ENCODE results near the gene RAC3. TPM values are rescaled to one million over a fixed set of nuclear protein-coding genes. Genes with fewer than 3 reads are reported as not detected.

RAC3 gene
- total and polyA plus RNA-seq, 9 of the 15 experiments (the other 6 are each of a cell fraction or from before 2014, with no cell fraction given) = 0.23 to 292 (median 118) TPM

DNA sequence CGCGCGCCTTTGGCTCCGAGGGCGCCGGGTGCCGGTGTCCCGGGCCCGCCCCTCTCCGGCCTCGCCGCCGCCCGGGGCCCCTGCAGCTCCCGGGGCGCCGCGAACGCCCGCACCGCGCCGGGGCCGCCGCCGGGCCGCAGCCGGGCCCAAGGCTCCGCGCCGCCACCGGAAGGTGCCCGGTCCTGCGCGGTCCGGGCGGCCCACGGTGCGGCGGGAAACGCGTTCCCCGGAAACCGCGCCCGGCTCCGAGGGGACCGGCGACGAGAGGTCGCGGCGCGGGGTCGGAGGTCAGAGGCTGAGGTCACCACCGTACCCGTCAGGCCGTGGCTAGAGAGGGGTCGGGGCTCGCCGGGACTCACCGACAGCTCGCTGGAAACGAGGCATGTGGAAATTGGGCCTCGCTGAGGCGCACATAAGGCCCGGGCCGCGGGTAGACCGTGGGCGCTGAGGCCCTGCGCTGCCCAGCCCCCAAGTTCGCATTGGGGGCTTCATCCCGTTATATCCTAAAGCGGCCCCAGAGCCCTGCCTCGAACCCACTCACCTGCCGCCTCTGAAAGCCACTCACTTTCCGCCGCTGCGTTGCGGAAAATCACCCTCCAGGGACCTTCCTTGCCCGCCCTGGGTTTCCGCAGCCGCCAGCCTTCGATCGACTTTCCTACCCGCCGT lies 34.3 kb downstream of the RAC3 start, which contains the start of gene DUS1L (continued):
- TF ChIP-seq, protein P1, sequence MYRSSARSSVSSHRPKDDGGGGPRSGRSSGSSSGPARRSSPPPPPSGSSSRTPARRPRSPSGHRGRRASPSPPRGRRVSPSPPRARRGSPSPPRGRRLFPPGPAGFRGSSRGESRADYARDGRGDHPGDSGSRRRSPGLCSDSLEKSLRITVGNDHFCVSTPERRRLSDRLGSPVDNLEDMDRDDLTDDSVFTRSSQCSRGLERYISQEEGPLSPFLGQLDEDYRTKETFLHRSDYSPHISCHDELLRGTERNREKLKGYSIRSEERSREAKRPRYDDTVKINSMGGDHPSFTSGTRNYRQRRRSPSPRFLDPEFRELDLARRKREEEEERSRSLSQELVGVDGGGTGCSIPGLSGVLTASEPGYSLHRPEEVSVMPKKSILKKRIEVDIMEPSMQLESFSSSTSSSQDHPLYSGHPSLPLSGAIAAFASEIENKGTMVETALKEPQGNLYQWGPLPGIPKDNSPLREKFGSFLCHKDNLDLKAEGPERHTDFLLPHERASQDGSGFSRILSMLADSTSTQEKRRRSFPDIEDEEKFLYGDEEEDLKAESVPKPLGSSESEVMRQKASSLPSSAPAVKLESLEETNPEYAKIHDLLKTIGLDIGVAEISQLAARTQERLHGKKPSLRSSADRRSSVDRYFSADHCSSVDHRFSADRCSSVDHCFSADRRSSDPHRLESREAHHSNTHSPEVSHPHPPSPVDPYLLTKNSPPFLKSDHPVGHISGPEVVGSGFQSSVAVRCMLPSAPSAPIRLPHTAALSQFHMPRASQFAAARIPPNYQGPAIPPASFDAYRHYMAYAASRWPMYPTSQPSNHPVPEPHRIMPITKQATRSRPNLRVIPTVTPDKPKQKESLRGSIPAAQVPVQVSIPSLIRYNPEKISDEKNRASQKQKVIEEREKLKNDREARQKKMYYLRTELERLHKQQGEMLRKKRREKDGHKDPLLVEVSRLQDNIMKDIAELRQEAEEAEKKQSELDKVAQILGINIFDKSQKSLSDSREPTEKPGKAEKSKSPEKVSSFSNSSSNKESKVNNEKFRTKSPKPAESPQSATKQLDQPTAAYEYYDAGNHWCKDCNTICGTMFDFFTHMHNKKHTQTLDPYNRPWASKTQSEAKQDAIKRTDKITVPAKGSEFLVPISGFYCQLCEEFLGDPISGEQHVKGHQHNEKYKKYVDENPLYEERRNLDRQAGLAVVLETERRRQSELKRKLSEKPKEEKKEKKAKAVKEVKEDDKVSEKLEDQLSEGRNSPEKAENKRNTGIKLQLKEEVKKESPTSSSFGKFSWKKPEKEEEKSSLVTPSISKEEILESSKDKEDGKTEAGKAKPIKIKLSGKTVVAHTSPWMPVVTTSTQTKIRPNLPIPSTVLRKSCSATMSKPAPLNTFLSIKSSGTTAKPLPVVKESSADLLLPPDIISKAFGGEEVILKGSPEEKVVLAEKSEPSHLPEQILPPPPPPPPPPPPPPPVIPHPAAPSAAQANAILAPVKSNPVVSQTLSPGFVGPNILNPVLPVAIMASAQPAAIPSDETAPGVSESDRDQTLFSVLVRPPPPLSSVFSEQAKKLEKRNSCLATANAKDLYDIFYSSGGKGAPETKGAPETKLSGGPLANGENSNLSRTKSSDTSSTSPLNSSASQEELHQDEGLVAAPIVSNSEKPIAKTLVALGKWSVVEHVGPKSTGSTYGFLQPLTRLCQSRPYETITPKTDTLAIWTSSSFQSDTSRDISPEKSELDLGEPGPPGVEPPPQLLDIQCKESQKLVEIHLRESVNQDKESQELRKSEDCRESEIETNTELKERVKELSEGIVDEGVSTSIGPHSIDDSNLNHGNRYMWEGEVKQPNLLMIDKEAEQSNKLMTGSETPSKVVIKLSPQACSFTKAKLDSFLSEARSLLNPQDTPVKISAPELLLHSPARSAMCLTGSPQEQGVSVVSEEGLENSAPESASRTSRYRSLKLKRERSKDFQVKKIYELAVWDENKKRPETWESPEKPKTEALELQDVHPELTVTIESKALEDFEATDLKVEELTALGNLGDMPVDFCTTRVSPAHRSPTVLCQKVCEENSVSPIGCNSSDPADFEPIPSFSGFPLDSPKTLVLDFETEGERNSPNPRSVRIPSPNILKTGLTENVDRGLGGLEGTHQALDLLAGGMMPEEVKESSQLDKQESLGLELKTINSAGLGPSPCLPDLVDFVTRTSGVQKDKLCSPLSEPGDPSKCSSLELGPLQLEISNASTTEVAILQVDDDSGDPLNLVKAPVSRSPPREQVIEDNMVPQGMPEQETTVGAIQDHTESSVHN (IDR thresholded peaks at IDR 0.05; ENCODE audit: borderline replicate concordance in 1 of 2, low read depth in 1 of 2) = no peak
- TF ChIP-seq ARHGAP35 (IDR thresholded peaks at IDR 0.05; ENCODE audit: partially characterized antibody) = no peak
- no peak for TF ChIP-seq KLF1 (tag; IDR thresholded peaks at IDR 0.05)
- TF ChIP-seq, protein P2, sequence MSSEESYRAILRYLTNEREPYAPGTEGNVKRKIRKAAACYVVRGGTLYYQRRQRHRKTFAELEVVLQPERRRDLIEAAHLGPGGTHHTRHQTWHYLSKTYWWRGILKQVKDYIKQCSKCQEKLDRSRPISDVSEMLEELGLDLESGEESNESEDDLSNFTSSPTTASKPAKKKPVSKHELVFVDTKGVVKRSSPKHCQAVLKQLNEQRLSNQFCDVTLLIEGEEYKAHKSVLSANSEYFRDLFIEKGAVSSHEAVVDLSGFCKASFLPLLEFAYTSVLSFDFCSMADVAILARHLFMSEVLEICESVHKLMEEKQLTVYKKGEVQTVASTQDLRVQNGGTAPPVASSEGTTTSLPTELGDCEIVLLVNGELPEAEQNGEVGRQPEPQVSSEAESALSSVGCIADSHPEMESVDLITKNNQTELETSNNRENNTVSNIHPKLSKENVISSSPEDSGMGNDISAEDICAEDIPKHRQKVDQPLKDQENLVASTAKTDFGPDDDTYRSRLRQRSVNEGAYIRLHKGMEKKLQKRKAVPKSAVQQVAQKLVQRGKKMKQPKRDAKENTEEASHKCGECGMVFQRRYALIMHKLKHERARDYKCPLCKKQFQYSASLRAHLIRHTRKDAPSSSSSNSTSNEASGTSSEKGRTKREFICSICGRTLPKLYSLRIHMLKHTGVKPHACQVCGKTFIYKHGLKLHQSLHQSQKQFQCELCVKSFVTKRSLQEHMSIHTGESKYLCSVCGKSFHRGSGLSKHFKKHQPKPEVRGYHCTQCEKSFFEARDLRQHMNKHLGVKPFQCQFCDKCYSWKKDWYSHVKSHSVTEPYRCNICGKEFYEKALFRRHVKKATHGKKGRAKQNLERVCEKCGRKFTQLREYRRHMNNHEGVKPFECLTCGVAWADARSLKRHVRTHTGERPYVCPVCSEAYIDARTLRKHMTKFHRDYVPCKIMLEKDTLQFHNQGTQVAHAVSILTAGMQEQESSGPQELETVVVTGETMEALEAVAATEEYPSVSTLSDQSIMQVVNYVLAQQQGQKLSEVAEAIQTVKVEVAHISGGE (CRISPR knock-in tag; IDR thresholded peaks at IDR 0.05) = peak; percentile 99 to 100 (median 99)
- peak; percentile 89 for TF ChIP-seq C11orf30 (IDR thresholded peaks at IDR 0.05; ENCODE audit: low read depth)
- no peak for TF ChIP-seq ZNF146 (CRISPR knock-in tag; IDR thresholded peaks at IDR 0.05; ENCODE audit: unreplicated experiment)
- peak; percentile 86 for TF ChIP-seq ATF7 (IDR thresholded peaks at IDR 0.05)
- no peak for TF ChIP-seq BRD9 (IDR thresholded peaks at IDR 0.05; ENCODE audit: low read depth, partially characterized antibody)
- no peak for TF ChIP-seq RHOXF2B (CRISPR knock-in tag; conservative IDR thresholded peaks at IDR 0.05)
- TF ChIP-seq NUFIP1 (IDR thresholded peaks at IDR 0.05; ENCODE audit: partially characterized antibody) = peak; percentile 72
- TF ChIP-seq GATAD2A (IDR thresholded peaks at IDR 0.05) = 0 out of 2 replicates have a peak, but pooled peaks have one; percentile 48
- TF ChIP-seq, protein P3, sequence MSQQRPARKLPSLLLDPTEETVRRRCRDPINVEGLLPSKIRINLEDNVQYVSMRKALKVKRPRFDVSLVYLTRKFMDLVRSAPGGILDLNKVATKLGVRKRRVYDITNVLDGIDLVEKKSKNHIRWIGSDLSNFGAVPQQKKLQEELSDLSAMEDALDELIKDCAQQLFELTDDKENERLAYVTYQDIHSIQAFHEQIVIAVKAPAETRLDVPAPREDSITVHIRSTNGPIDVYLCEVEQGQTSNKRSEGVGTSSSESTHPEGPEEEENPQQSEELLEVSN (IDR thresholded peaks at IDR 0.05; ENCODE audit: borderline replicate concordance in 1 of 2, extremely low read depth in 1 of 2, insufficient read depth in 1 of 2, insufficient read length in 1 of 2, low read depth in 1 of 2, low read length in 1 of 2, poor library complexity in 1 of 2, severe bottlenecking in 1 of 2) = peak in 1 of 2 experiments; percentile 70
- no peak for TF ChIP-seq ZNF778 (CRISPR knock-in tag; IDR thresholded peaks at IDR 0.05)
- no peak for TF ChIP-seq ELF2 (CRISPR knock-in tag; IDR thresholded peaks at IDR 0.05)

All from K562 (cell line).